Measurements from ENCODE around the gene WDR6. TPM values are rescaled to one million over a fixed set of nuclear protein-coding genes. Genes with fewer than 3 reads are reported as not detected.

WDR6 gene
- total RNA-seq, 1 experiment from 2014 or later: 159 TPM

DNA sequence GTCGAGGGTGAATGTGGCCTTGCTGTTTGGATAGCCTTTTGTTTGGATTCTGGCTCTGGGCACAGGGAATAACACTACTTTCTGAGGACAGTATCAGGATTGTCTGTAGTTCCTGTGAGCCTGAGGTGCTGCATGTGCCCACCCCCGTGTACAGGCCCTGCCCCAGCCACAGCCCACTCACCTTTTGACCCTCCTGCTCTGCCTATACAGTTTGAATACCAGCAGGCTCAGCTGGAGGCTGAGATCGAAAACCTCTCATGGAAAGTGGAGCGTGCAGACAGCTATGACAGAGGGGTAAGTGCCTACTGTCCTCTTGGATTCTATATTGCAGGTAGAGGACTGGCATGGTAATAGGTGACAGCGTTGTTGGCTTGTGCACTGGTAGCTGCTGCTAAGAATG lies 24.5 kb upstream of the WDR6 start:
- H3K4me1 ChIP-seq (replicated peaks; ENCODE audit: insufficient read depth): no peaks in the 10 kb centered on the region
- H3K9me2 ChIP-seq (ENCODE audit: insufficient read depth): no peaks in the 10 kb centered on the region
- H3K79me2 ChIP-seq (ENCODE audit: low read depth): no peaks in the 10 kb centered on the region
- no peaks in the 10 kb centered on the region for H3K27me3 ChIP-seq (ENCODE audit: insufficient read depth, low read depth)
- peaks cover 13% of the 10 kb centered on the region; the same call in 1 of the 2 replicates for H3F3A ChIP-seq (ENCODE audit: insufficient read depth, low read depth)
- POLR2A ChIA-PET (ENCODE audit: unreplicated experiment): interaction anchor here (0.6 to 0.7 kb wide), 2 partner anchors 40 to 317 kb away, joined by 9 to 19 read pairs; partner anchors contain the start of gene NDUFAF3
- intact Hi-C loops (cut with micrococcal nuclease; ENCODE audit: unreplicated experiment): no loop called here
- H4K20me1 ChIP-seq (ENCODE audit: insufficient read depth): no peaks in the 10 kb centered on the region
- H3K36me3 ChIP-seq (ENCODE audit: low read depth): 0 out of 2 replicates have a peak, but pooled peaks cover 3% of the 10 kb centered on the region
- no TSS peak for BruUV-seq (replicated peaks)
- no peak overlapping the region for H2AFZ ChIP-seq
- DNase-seq: no peak
- TF ChIP-seq EZH2 (IDR thresholded peaks at IDR 0.05; ENCODE audit: low read depth) (no peak), CTCF (conservative IDR thresholded peaks at IDR 0.05) (no peak)
- H3K4me3 ChIP-seq: no peak overlapping the region
- CTCF ChIA-PET: no interaction called here
- no peak overlapping the region for H3K27ac ChIP-seq
- H3K9me3 ChIP-seq (ENCODE audit: insufficient read depth, low read depth): no peaks in the 10 kb centered on the region
- H3K4me2 ChIP-seq: no peak overlapping the region

DNA sequence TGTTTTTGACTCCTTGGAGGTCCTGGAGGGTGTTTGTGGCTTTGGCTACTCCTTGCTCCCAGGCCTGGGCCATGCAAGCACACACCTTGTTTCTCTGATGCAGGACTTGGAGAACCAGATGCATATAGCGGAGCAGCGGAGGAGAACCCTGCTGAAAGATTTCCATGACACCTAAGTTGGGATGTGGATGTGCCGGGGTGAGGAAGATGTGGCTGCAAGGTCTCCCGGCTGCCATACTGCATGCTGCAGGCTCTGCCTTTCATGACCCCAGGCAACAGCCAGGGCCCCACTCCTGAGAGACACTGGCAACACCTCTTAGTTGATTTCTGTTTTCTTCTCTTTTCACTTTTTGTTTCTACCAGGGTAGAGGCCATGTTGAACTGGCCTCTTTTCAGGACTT lies 24.1 kb upstream of the WDR6 start:
- no TSS peak for BruUV-seq (replicated peaks)
- CTCF ChIA-PET: no interaction called here
- Histone ChIP-seq H3K4me3 (no peak overlapping the region), H3K27me3 (ENCODE audit: insufficient read depth, low read depth) (no peaks in the 10 kb centered on the region), H3K9me2 (ENCODE audit: insufficient read depth) (no peaks in the 10 kb centered on the region), H3K27ac (no peak overlapping the region), H3K79me2 (ENCODE audit: low read depth) (no peaks in the 10 kb centered on the region), H2AFZ (no peak overlapping the region), H3K4me1 (replicated peaks; ENCODE audit: insufficient read depth) (no peaks in the 10 kb centered on the region), H3F3A (ENCODE audit: insufficient read depth, low read depth) (peaks cover 16% of the 10 kb centered on the region; the same call in 1 of the 2 replicates), H3K4me2 (no peak overlapping the region), H4K20me1 (ENCODE audit: insufficient read depth) (no peaks in the 10 kb centered on the region), H3K36me3 (ENCODE audit: low read depth) (0 out of 2 replicates have a peak, but pooled peaks cover 3% of the 10 kb centered on the region), H3K9me3 (ENCODE audit: insufficient read depth, low read depth) (no peaks in the 10 kb centered on the region)
- POLR2A ChIA-PET (ENCODE audit: unreplicated experiment): interaction anchor here (0.6 kb wide), 1 partner anchor 318 kb away, joined by 19 read pairs; no protein-coding TSS in a partner anchor
- intact Hi-C loops (cut with micrococcal nuclease; ENCODE audit: unreplicated experiment): no loop called here
- DNase-seq: no peak
- TF ChIP-seq EZH2 (IDR thresholded peaks at IDR 0.05; ENCODE audit: low read depth) (no peak), CTCF (conservative IDR thresholded peaks at IDR 0.05) (no peak)

DNA sequence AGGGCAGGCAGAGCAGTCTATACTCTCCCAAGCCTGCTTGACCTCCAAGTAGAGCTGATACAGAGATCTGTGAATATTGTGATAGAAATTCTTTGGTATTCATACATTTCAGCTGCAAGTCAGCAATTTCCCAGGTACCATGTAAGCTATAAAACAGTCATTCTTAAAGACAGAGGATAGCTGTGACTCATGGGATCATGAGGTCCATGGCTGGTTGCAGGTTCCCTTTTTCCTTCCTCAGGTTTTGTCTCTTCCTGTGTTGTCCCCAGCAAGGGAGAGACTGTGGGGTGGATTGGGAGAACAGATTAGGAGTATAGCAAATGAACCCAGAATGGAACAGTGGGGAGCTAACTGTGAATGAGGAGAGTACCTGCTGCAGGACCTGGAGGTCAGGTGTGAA lies 22.5 kb upstream of the WDR6 start:
- H4K20me1 ChIP-seq (ENCODE audit: insufficient read depth): no peaks in the 10 kb centered on the region
- no peak overlapping the region for H3K4me2 ChIP-seq
- H3K79me2 ChIP-seq (ENCODE audit: low read depth): 0 out of 2 replicates have a peak, but pooled peaks cover 7% of the 10 kb centered on the region
- CTCF ChIA-PET: no interaction called here
- H3K4me3 ChIP-seq: no peak overlapping the region
- POLR2A ChIA-PET (ENCODE audit: unreplicated experiment): interaction anchor here (0.6 kb wide), 1 partner anchor 17 kb away, joined by 4 read pairs; no protein-coding TSS in a partner anchor
- TF ChIP-seq EZH2 (IDR thresholded peaks at IDR 0.05; ENCODE audit: low read depth) (no peak), CTCF (conservative IDR thresholded peaks at IDR 0.05) (no peak)
- no peaks in the 10 kb centered on the region for H3K27me3 ChIP-seq (ENCODE audit: insufficient read depth, low read depth)
- BruUV-seq (replicated peaks): no TSS peak
- H2AFZ ChIP-seq: no peak overlapping the region
- no peak for DNase-seq
- no peaks in the 10 kb centered on the region for H3K9me3 ChIP-seq (ENCODE audit: insufficient read depth, low read depth)
- H3K9me2 ChIP-seq (ENCODE audit: insufficient read depth): no peaks in the 10 kb centered on the region
- H3K4me1 ChIP-seq (replicated peaks; ENCODE audit: insufficient read depth): peaks cover 7% of the 10 kb centered on the region
- intact Hi-C loops (cut with micrococcal nuclease; ENCODE audit: unreplicated experiment): no loop called here
- no peak overlapping the region for H3K27ac ChIP-seq
- 0 out of 2 replicates have a peak, but pooled peaks cover 3% of the 10 kb centered on the region for H3K36me3 ChIP-seq (ENCODE audit: low read depth)
- H3F3A ChIP-seq (ENCODE audit: insufficient read depth, low read depth): peaks cover 24% of the 10 kb centered on the region; the same call in 1 of the 2 replicates

All from PC-9 (cell line).